IMR-90 (cell line): ENCODE results near the gene SAMD8. TPM values are rescaled to one million over a fixed set of nuclear protein-coding genes. Genes with fewer than 3 reads are reported as not detected.

Experiments
- ATAC-seq: fragments of 200-7000 bp; cut with Tn5 transposase; 2 replicates; pipeline ENCODE4 v1.9.1; 2020; ENCODE audit warnings: low read depth, mild to moderate bottlenecking, moderate library complexity
- BruUV-seq: library from RNA; stranded (reverse); fragments of 400-500 nt; replicated peaks from 2 replicates; lab custom pipeline; 2021; lab: Mats Ljungman, UMichigan
- CTCF ChIA-PET: fragments of 300-600 bp; formaldehyde crosslinking; extraction: SDS; loops from one replicate; lab custom pipeline; 2021; ENCODE audit warnings: antibody characterized with exemption; lab: Yijun Ruan, JAX
- POLR2A ChIA-PET: fragments of 300-600 bp; sonication (Branson Sonifier 250); formaldehyde crosslinking; loops from one replicate; lab custom pipeline; 2022; ENCODE audit warnings: antibody characterized with exemption; ENCODE audit not compliant: unreplicated experiment; lab: Charles Lee
- DNase-seq: peaks from one replicate; pipeline ENCODE4 v3.0.0; 2013
- H2AFZ ChIP-seq: replicated peaks from 2 replicates; pipeline ENCODE3; 2013; ENCODE audit warnings: low read length, mild to moderate bottlenecking; ENCODE audit not compliant: poor library complexity
- H2AK5ac ChIP-seq: 2 replicates; pipeline ENCODE4 v1.6.1; 2013; ENCODE audit warnings: low read depth, low read length, inconsistent platforms
- H2AK9ac ChIP-seq: replicated peaks from 2 replicates; pipeline ENCODE3; 2013; ENCODE audit warnings: mild to moderate bottlenecking, low read depth, low read length, moderate library complexity; ENCODE audit not compliant: poor library complexity
- H2BK120ac ChIP-seq: 2 replicates; pipeline ENCODE4 v1.6.1; 2013; ENCODE audit warnings: low read depth, low read length, inconsistent platforms
- H2BK15ac ChIP-seq: 3 replicates; pipeline ENCODE4 v1.6.1; 2013; ENCODE audit warnings: low read depth, low read length, inconsistent platforms
- H2BK20ac ChIP-seq: 2 replicates; pipeline ENCODE4 v1.6.1; 2013; ENCODE audit warnings: low read depth, mild to moderate bottlenecking, inconsistent platforms, low read length, moderate library complexity
- H2BK5ac ChIP-seq: 2 replicates; pipeline ENCODE4 v1.6.1; 2013; ENCODE audit warnings: mild to moderate bottlenecking, low read depth, low read length, inconsistent platforms; ENCODE audit not compliant: poor library complexity, severe bottlenecking
- H3K14ac ChIP-seq: replicated peaks from 2 replicates; pipeline ENCODE4 v1.6.1; 2013; ENCODE audit warnings: low read depth, low read length, inconsistent platforms
- H3K18ac ChIP-seq: 2 replicates; pipeline ENCODE4 v1.6.1; 2013; ENCODE audit warnings: low read depth, low read length, control low read depth
- H3K23ac ChIP-seq: 2 replicates; pipeline ENCODE4 v1.6.1; 2013; ENCODE audit warnings: low read depth, low read length, inconsistent platforms
- H3K27ac ChIP-seq: 2 replicates; pipeline ENCODE4 v1.5.1; 2013; ENCODE audit warnings: mild to moderate bottlenecking, control low read depth, low read length; ENCODE audit not compliant: insufficient read depth
- H3K27me3 ChIP-seq: 2 replicates; pipeline ENCODE4 v1.6.1; 2013; ENCODE audit warnings: low read length; ENCODE audit not compliant: control insufficient read depth, insufficient read depth
- H3K36me3 ChIP-seq: 2 replicates; pipeline ENCODE4 v1.6.1; 2013; ENCODE audit warnings: low read length, mixed read lengths; ENCODE audit not compliant: control insufficient read depth, insufficient read depth
- H3K4ac ChIP-seq: 2 replicates; pipeline ENCODE4 v1.6.1; 2013; ENCODE audit warnings: low read depth, low read length, inconsistent platforms
- H3K4me1 ChIP-seq: 2 replicates; pipeline ENCODE4 v1.6.1; 2013; ENCODE audit warnings: low read length, mixed read lengths; ENCODE audit not compliant: control insufficient read depth, insufficient read depth
- H3K4me2 ChIP-seq: 2 replicates; pipeline ENCODE4 v1.6.1; 2013; ENCODE audit warnings: low read depth, mild to moderate bottlenecking, control low read depth, low read length, moderate library complexity
- H3K4me3 ChIP-seq: 2 replicates; pipeline ENCODE4 v1.5.1; 2013; ENCODE audit warnings: low read depth, mild to moderate bottlenecking, control low read depth, low read length, moderate library complexity; ENCODE audit not compliant: insufficient read depth
- H3K56ac ChIP-seq: 2 replicates; pipeline ENCODE4 v1.6.1; 2013; ENCODE audit warnings: low read length, inconsistent platforms; ENCODE audit not compliant: insufficient read depth; ENCODE audit errors: extremely low read depth
- H3K79me1 ChIP-seq, 2 experiments: 2 replicates each; pipeline ENCODE4 v1.6.1; 2013; ENCODE audit warnings: low read length in 2 of 2, inconsistent platforms in 1 of 2, low read depth in 1 of 2
- H3K9ac ChIP-seq: 2 replicates; pipeline ENCODE4 v1.6.1; 2013; ENCODE audit warnings: low read depth, low read length, control low read depth
- H3K9me1 ChIP-seq: 2 replicates; pipeline ENCODE4 v1.6.1; 2013; ENCODE audit warnings: low read length, inconsistent platforms; ENCODE audit not compliant: insufficient read depth
- H3K9me3 ChIP-seq: 2 replicates; pipeline ENCODE4 v1.6.1; 2013; ENCODE audit warnings: low read length; ENCODE audit not compliant: control insufficient read depth, insufficient read depth
- H4K20me1 ChIP-seq: 2 replicates; pipeline ENCODE4 v1.6.1; 2013; ENCODE audit warnings: low read length, inconsistent platforms; ENCODE audit not compliant: insufficient read depth
- H4K5ac ChIP-seq: 2 replicates; pipeline ENCODE4 v1.6.1; 2013; ENCODE audit warnings: mild to moderate bottlenecking, low read depth, low read length, control low read depth
- H4K8ac ChIP-seq, 2 experiments: 2 replicates each; pipeline ENCODE4 v1.6.1; 2013; ENCODE audit warnings: low read depth in 2 of 2, low read length in 2 of 2, control low read depth in 1 of 2, inconsistent platforms in 1 of 2
- H4K91ac ChIP-seq: 2 replicates; pipeline ENCODE4 v1.6.1; 2013; ENCODE audit warnings: low read depth, low read length, inconsistent platforms; ENCODE audit not compliant: insufficient read depth
- BHLHE40 ChIP-seq: fragments of 150-350 bp; IDR thresholded peaks from 2 replicates; pipeline ENCODE4 v1.6.1; 2016; ENCODE audit warnings: mild to moderate bottlenecking, low read depth, low read length
- CEBPB ChIP-seq: IDR thresholded peaks from 2 replicates; pipeline ENCODE4 v1.6.1; 2012; ENCODE audit warnings: low read depth, low read length, improper control_type of control experiment
- CHD1 ChIP-seq: IDR thresholded peaks from 2 replicates; pipeline ENCODE4 v1.6.1; 2012; ENCODE audit warnings: low read depth, low read length, improper control_type of control experiment
- ELK1 ChIP-seq: fragments of 150-350 bp; IDR thresholded peaks from 2 replicates; pipeline ENCODE4 v1.6.1; 2016; ENCODE audit warnings: low read depth, mild to moderate bottlenecking, low read length, moderate library complexity, borderline replicate concordance
- FOS ChIP-seq: fragments of 150-350 bp; IDR thresholded peaks from 2 replicates; pipeline ENCODE4 v1.6.1; 2016; ENCODE audit warnings: low read depth, low read length
- MAFK ChIP-seq: IDR thresholded peaks from 2 replicates; pipeline ENCODE4 v1.6.1; 2012; ENCODE audit warnings: low read depth, low read length, improper control_type of control experiment
- MAZ ChIP-seq: IDR thresholded peaks from 2 replicates; pipeline ENCODE4 v1.6.1; 2012; ENCODE audit warnings: low read depth, mild to moderate bottlenecking, low read length, improper control_type of control experiment, moderate library complexity, borderline replicate concordance
- MXI1 ChIP-seq: IDR thresholded peaks from 2 replicates; pipeline ENCODE4 v1.6.1; 2012; ENCODE audit warnings: low read depth, mild to moderate bottlenecking, low read length, moderate library complexity, borderline replicate concordance
- NFE2L2 ChIP-seq: fragments of 150-350 bp; IDR thresholded peaks from 2 replicates; pipeline ENCODE4 v1.6.1; 2016; ENCODE audit warnings: low read depth, mild to moderate bottlenecking, low read length
- POLR2A ChIP-seq: IDR thresholded peaks from 2 replicates; pipeline ENCODE4 v1.6.1; 2012; ENCODE audit warnings: mild to moderate bottlenecking, low read depth, low read length
- RAD21 ChIP-seq: IDR thresholded peaks from 2 replicates; pipeline ENCODE4 v1.6.1; 2012; ENCODE audit warnings: low read length, improper control_type of control experiment
- RCOR1 ChIP-seq: IDR thresholded peaks from 2 replicates; pipeline ENCODE4 v1.6.1; 2012; ENCODE audit warnings: mild to moderate bottlenecking, low read length, improper control_type of control experiment; ENCODE audit not compliant: insufficient replicate concordance
- RFX5 ChIP-seq: IDR thresholded peaks from 2 replicates; pipeline ENCODE4 v1.8.0; 2012; ENCODE audit warnings: low read depth, mild to moderate bottlenecking, low read length, moderate library complexity
- SMC3 ChIP-seq: fragments of 150-350 bp; IDR thresholded peaks from 2 replicates; pipeline ENCODE4 v1.6.1; 2016; ENCODE audit warnings: low read depth, mild to moderate bottlenecking, antibody characterized with exemption, low read length, moderate library complexity
- USF2 ChIP-seq: fragments of 150-350 bp; IDR thresholded peaks from 2 replicates; pipeline ENCODE4 v1.6.1; 2017; ENCODE audit warnings: mild to moderate bottlenecking, antibody characterized with exemption, low read length, low read depth
- WGBS, 2 experiments: methylation state at CpG; one replicate each; pipeline versions ENCODE4 v1.1.5 to v1.1.7; 2013; ENCODE audit warnings: missing lambda C conversion rate in 2 of 2; ENCODE audit not compliant: insufficient read length in 1 of 2; ENCODE audit errors: extremely low coverage in 2 of 2; 5-methylcytosine and 5-hydroxymethylcytosine counted together
- dilution Hi-C: fragments of 300-500 bp; cut with HindIII; formaldehyde crosslinking; loops from one replicate; pipeline ENCODE4 v1.14.3; 2018; ENCODE audit warnings: low sequenced_read_pairs; ENCODE audit not compliant: unreplicated experiment
- in situ Hi-C: fragments of 300-500 bp; cut with MboI; formaldehyde crosslinking; loops from 3 replicates; pipeline ENCODE4 v1.14.3; 2019; ENCODE audit warnings: low sequenced_read_pairs, inconsistent platforms, mixed read lengths
- intact Hi-C: fragments of 100-400 bp; cut with micrococcal nuclease; formaldehyde crosslinking; loops from 2 replicates; pipeline ENCODE4 v1.10.0; 2022
- polyA plus RNA-seq, 3 experiments: library from polyadenylated mRNA; depleted of rRNA; stranded (reverse); fragments of >200 nt; gene quantifications; 2 replicates each; pipeline ENCODE4 v1.2.3, GENCODE V29; 2012; ENCODE audit warnings: low replicate concordance in 1 of 3
- total RNA-seq: library from RNA; depleted of rRNA; stranded (reverse); fragments of >200 nt; gene quantifications from 2 replicates; pipeline ENCODE4 v1.2.3, GENCODE V29; 2012
- TF ChIP-seq, protein P1 (sequence below): conservative IDR thresholded peaks from 2 replicates; pipeline ENCODE4 v1.5.1; 2012; ENCODE audit warnings: mild to moderate bottlenecking, low read depth, low read length, improper control_type of control experiment

The SAMD8 gene
- total and polyA plus RNA-seq, 2 of the 4 experiments (the other 2 are of a cell fraction), result 10.1 to 28.7 TPM

GRCh38 chr10:75230600-75231038 is 119.2 kb downstream of the SAMD8 start:
- Histone ChIP-seq H4K5ac (no peak overlapping the region), H3K36me3 (peaks cover 28% of the 10 kb centered on the region), H4K20me1 (peaks cover 59% of the 10 kb centered on the region), H2AFZ (no peak overlapping the region), H3K27me3 (no peaks in the 10 kb centered on the region), H3K4me3 (no peak overlapping the region), H3K18ac (no peak overlapping the region), H3K9ac (no peak overlapping the region), H3K4ac (no peak overlapping the region), H2AK9ac (no peak overlapping the region), H3K23ac (no peak overlapping the region), H3K56ac (no peak overlapping the region), H2BK20ac (no peak overlapping the region), H3K27ac (no peak overlapping the region), H3K4me1 (peaks cover 28% of the 10 kb centered on the region), H2BK5ac (peak overlapping the region; percentile 61), H2AK5ac (no peak overlapping the region), H3K14ac (no peak overlapping the region), H4K91ac (no peak overlapping the region), H2BK15ac (no peak overlapping the region), H3K4me2 (no peak overlapping the region), H3K79me1 (peaks cover 4 to 53% of the 10 kb centered on the region in 2 experiments; a peak in 3 of 4 replicates), H4K8ac (no peak overlapping the region), H2BK120ac (no peak overlapping the region), H3K9me3 (no peaks in the 10 kb centered on the region), H3K9me1 (peaks cover 14% of the 10 kb centered on the region)
- ATAC-seq (peak; percentile 28), DNase-seq (peak; percentile 84)
- no CpG with 5 or more reads among the region's 5 CpGs for WGBS, 2 experiments
- ChIA-PET CTCF (interaction anchor here (0.6 to 1.6 kb wide), 7 partner anchors 37 to 119 kb away, joined by 3 to 6 read pairs (median 4); partner anchors contain the start of gene SAMD8), POLR2A (no interaction called here)
- in situ Hi-C loops (loop anchor here (5.0 to 10.0 kb wide), 3 partner anchors 118 to 986 kb away; partner anchors contain the start of gene SAMD8), dilution Hi-C loops (no loop called here), intact Hi-C loops (loop anchor here (1.0 to 10.0 kb wide), 5 partner anchors 42 to 1086 kb away; partner anchors contain the start of gene KAT6B)
- no peak for TF ChIP-seq CHD1
- TF ChIP-seq MAZ, result no peak
- peak; percentile 73 for TF ChIP-seq RAD21
- TF ChIP-seq MXI1, result no peak
- no peak for TF ChIP-seq FOS
- TF ChIP-seq ELK1, result no peak
- TF ChIP-seq BHLHE40, result no peak
- TF ChIP-seq RFX5, result no peak
- TF ChIP-seq POLR2A, result no peak
- TF ChIP-seq NFE2L2, result no peak
- TF ChIP-seq RCOR1, result no peak
- peak; percentile 80 for TF ChIP-seq USF2
- TF ChIP-seq, protein P1, sequence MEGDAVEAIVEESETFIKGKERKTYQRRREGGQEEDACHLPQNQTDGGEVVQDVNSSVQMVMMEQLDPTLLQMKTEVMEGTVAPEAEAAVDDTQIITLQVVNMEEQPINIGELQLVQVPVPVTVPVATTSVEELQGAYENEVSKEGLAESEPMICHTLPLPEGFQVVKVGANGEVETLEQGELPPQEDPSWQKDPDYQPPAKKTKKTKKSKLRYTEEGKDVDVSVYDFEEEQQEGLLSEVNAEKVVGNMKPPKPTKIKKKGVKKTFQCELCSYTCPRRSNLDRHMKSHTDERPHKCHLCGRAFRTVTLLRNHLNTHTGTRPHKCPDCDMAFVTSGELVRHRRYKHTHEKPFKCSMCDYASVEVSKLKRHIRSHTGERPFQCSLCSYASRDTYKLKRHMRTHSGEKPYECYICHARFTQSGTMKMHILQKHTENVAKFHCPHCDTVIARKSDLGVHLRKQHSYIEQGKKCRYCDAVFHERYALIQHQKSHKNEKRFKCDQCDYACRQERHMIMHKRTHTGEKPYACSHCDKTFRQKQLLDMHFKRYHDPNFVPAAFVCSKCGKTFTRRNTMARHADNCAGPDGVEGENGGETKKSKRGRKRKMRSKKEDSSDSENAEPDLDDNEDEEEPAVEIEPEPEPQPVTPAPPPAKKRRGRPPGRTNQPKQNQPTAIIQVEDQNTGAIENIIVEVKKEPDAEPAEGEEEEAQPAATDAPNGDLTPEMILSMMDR, result peak; percentile 84
- TF ChIP-seq MAFK, result no peak
- peak; percentile 88 for TF ChIP-seq SMC3
- TF ChIP-seq CEBPB, result no peak
- no TSS peak for BruUV-seq
